DOHH2 (cell line): ENCODE measurements around the gene HEMGN.

Experiments used
- H3F3A ChIP-seq: fragments of 200-600 bp; sonication (generic), shearing (Covaris generic); 2 replicates; pipeline ENCODE4 v1.6.0; 2016; ENCODE audit warnings: antibody characterized with exemption, mild to moderate bottlenecking; ENCODE audit not compliant: control insufficient read depth, insufficient read depth
- H3K27ac ChIP-seq: fragments of 200-600 bp; sonication (generic); 2 replicates; pipeline ENCODE4 v1.5.1; 2014; ENCODE audit warnings: low read depth, mild to moderate bottlenecking, low read length, moderate library complexity
- H3K27me3 ChIP-seq: fragments of 200-600 bp; sonication (generic); 2 replicates; pipeline ENCODE4 v1.6.1; 2014; ENCODE audit warnings: mild to moderate bottlenecking, low read length, mixed read lengths; ENCODE audit not compliant: control insufficient read depth
- H3K36me3 ChIP-seq: fragments of 200-600 bp; sonication (generic); 2 replicates; pipeline ENCODE4 v1.6.1; 2014; ENCODE audit warnings: mild to moderate bottlenecking, low read length, moderate library complexity, mixed read lengths; ENCODE audit not compliant: control insufficient read depth
- H3K4me1 ChIP-seq: fragments of 200-600 bp; sonication (generic); 2 replicates; pipeline ENCODE4 v1.6.1; 2014; ENCODE audit warnings: mild to moderate bottlenecking, low read length, mixed read lengths; ENCODE audit not compliant: control insufficient read depth
- H3K4me2 ChIP-seq: fragments of 200-600 bp; sonication (generic); 2 replicates; pipeline ENCODE4 v1.6.0; 2014; ENCODE audit warnings: mild to moderate bottlenecking, low read length, moderate library complexity
- H3K4me3 ChIP-seq: fragments of 200-600 bp; sonication (generic); 2 replicates; pipeline ENCODE4 v1.5.1; 2014; ENCODE audit warnings: mild to moderate bottlenecking, low read length, mixed read lengths
- H3K79me2 ChIP-seq: fragments of 200-600 bp; sonication (generic); 2 replicates; pipeline ENCODE4 v1.6.1; 2014; ENCODE audit warnings: mild to moderate bottlenecking, low read length, mixed read lengths; ENCODE audit not compliant: control insufficient read depth
- H3K9me2 ChIP-seq: fragments of 200-600 bp; sonication (generic); replicated peaks from 2 replicates; pipeline ENCODE4 v1.6.1; 2014; ENCODE audit warnings: mild to moderate bottlenecking, low read length, mixed read lengths; ENCODE audit not compliant: control insufficient read depth
- H3K9me3 ChIP-seq: fragments of 200-600 bp; sonication (generic); 2 replicates; pipeline ENCODE4 v1.6.1; 2014; ENCODE audit warnings: antibody characterized with exemption, low read length, mixed read lengths; ENCODE audit not compliant: control insufficient read depth, insufficient read depth
- H4K20me1 ChIP-seq: fragments of 200-600 bp; sonication (generic); 2 replicates; pipeline ENCODE4 v1.6.0; 2014; ENCODE audit warnings: low read depth, mild to moderate bottlenecking, antibody characterized with exemption, low read length, moderate library complexity; ENCODE audit not compliant: control insufficient read depth, insufficient read depth
- EZH2phosphoT487 ChIP-seq: fragments of 200-600 bp; sonication (generic); IDR thresholded peaks from 2 replicates; pipeline ENCODE4 v1.6.1; 2017; ENCODE audit warnings: borderline replicate concordance, mild to moderate bottlenecking, antibody characterized with exemption, low read length, moderate library complexity, mixed read lengths
- TF ChIP-seq, protein P1 (sequence below): fragments of 200-600 bp; sonication (generic); IDR thresholded peaks from one replicate; pipeline ENCODE4 v1.5.1; 2014; ENCODE audit warnings: antibody characterized with exemption, mild to moderate bottlenecking, low read depth, low read length; ENCODE audit not compliant: poor library complexity, severe bottlenecking

The HEMGN gene

DNA sequence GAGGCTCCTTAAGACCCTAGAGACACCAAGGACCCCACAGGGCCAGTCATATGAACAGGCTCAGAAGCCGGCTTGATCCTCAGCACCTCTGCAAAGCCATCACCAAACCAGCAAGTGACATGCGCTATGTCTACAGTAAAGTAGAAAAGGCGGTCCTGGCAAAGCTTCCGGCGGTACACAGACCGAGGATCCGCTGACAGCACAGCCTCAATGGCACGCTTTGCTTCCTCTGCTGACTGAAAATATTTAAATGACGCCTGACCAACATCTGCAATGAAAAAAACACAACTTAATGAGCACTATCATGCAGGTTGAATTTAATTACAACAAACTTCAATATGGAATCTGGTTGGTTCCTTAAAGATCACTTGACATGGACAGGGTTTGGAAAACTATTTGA is 33.2 kb downstream of the HEMGN start:
- Histone ChIP-seq H4K20me1 (peaks cover 3% of the 10 kb centered on the region; the same call in 1 of the 2 replicates), H3K9me3 (no peaks in the 10 kb centered on the region), H3K4me3 (no peak overlapping the region), H3K4me2 (no peak overlapping the region), H3K36me3 (peaks cover 39% of the 10 kb centered on the region), H3K27ac (no peak overlapping the region), H3K79me2 (peaks cover 17% of the 10 kb centered on the region; the same call in 1 of the 2 replicates), H3F3A (0 out of 2 replicates have a peak, but pooled peaks cover 3% of the 10 kb centered on the region), H3K9me2 (no peaks in the 10 kb centered on the region), H3K4me1 (no peaks in the 10 kb centered on the region), H3K27me3 (no peaks in the 10 kb centered on the region)
- TF ChIP-seq, protein P1, sequence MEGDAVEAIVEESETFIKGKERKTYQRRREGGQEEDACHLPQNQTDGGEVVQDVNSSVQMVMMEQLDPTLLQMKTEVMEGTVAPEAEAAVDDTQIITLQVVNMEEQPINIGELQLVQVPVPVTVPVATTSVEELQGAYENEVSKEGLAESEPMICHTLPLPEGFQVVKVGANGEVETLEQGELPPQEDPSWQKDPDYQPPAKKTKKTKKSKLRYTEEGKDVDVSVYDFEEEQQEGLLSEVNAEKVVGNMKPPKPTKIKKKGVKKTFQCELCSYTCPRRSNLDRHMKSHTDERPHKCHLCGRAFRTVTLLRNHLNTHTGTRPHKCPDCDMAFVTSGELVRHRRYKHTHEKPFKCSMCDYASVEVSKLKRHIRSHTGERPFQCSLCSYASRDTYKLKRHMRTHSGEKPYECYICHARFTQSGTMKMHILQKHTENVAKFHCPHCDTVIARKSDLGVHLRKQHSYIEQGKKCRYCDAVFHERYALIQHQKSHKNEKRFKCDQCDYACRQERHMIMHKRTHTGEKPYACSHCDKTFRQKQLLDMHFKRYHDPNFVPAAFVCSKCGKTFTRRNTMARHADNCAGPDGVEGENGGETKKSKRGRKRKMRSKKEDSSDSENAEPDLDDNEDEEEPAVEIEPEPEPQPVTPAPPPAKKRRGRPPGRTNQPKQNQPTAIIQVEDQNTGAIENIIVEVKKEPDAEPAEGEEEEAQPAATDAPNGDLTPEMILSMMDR = no peak
- no peak for TF ChIP-seq EZH2phosphoT487

DNA sequence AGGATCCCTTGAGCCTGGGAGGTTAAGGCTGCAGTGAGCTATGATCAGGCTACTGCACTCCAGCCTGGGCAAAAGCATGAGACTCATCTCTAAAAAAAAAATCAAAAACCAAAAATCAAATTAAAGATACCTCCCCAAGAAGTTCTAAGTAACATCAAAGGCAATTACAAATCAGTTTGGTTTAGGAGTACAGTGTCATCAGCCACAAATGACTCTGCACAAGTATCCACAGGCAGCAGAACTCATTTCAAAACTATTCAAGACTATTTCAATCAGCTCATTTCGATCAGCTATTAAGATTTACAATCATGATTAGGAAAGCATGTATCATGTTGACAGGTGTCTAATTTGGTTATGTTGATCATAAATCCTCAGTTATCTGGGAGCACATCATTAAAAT is 34.8 kb downstream of the HEMGN start:
- Histone ChIP-seq H3K4me3 (no peak overlapping the region), H3K27me3 (no peaks in the 10 kb centered on the region), H3K9me2 (no peaks in the 10 kb centered on the region), H3F3A (0 out of 2 replicates have a peak, but pooled peaks cover 3% of the 10 kb centered on the region), H3K79me2 (peaks cover 17% of the 10 kb centered on the region; the same call in 1 of the 2 replicates), H3K9me3 (no peaks in the 10 kb centered on the region), H3K4me1 (no peaks in the 10 kb centered on the region), H3K27ac (no peak overlapping the region), H3K4me2 (no peak overlapping the region), H3K36me3 (peaks cover 29% of the 10 kb centered on the region), H4K20me1 (peaks cover 3% of the 10 kb centered on the region; the same call in 1 of the 2 replicates)
- TF ChIP-seq EZH2phosphoT487 = no peak
- TF ChIP-seq, protein P1 = no peak

DNA sequence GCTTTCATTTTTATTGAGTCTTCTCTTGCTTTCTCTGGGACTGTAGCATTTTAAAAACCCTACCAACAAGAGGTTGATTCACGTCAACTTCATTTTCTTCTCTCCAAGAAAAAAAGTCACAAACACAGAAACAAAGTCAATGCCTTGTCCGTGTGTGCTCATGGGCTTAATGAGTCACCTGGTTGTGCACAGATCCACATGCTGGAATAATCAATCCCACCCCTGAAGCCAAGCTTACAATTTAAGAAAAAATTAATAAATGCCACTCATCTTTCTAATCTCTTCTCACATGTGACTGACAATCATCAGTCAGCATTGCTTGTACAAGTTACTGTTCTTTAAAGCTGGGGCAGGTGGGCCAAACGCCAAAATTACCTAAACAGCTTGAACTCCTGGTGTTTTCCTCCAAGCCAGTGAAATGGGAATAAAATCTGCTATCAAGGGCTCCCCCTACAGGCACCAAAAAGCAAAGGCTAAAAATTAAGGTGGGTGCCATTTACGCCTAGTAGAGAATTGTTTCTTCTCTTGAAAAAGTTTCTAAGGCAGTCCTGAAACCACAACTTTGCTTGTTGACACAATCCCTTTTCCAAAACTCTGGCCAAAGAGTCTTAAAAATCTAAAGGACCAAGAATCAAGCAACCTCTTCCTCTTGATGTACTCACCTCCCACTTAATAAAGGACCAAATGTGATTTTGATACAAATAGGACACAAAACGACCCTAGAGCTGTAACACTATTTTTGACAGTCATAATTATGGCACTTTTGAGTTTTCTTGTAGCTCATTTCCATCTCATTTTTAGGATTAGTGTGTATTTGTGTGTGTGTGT is 37.0 kb downstream of the HEMGN start:
- Histone ChIP-seq H4K20me1 (no peaks in the 10 kb centered on the region), H3K36me3 (peaks cover 19% of the 10 kb centered on the region), H3K79me2 (peaks cover 5% of the 10 kb centered on the region; the same call in 1 of the 2 replicates), H3K4me2 (no peak overlapping the region), H3K27ac (no peak overlapping the region), H3K4me1 (no peaks in the 10 kb centered on the region), H3K4me3 (no peak overlapping the region), H3K9me2 (no peaks in the 10 kb centered on the region), H3K27me3 (no peaks in the 10 kb centered on the region), H3F3A (0 out of 2 replicates have a peak, but pooled peaks cover 3% of the 10 kb centered on the region), H3K9me3 (no peaks in the 10 kb centered on the region)
- TF ChIP-seq, protein P1 = peak; percentile 87
- no peak for TF ChIP-seq EZH2phosphoT487
